Calu3 (cell line): ENCODE results near the gene OR10A5. TPM values are rescaled to one million over a fixed set of nuclear protein-coding genes. Genes with fewer than 3 reads are reported as not detected.

Source experiments
- BruUV-seq: library from RNA; stranded (reverse); fragments of 400-500 nt; replicated peaks from 2 replicates; lab custom pipeline; 2021; lab: Mats Ljungman, UMichigan
- CTCF ChIA-PET: fragments of 300-600 bp; sonication (Branson Sonifier 250); formaldehyde crosslinking; loops from one replicate; lab custom pipeline; 2022; ENCODE audit warnings: antibody characterized with exemption; lab: Charles Lee
- DNase-seq: peaks from one replicate; pipeline ENCODE4 v3.0.0; 2022
- H3K27ac Mint-ChIP-seq: one replicate; pipeline ENCODE4 v1.8.0; 2022; ENCODE audit warnings: mixed read lengths; ENCODE audit not compliant: unreplicated experiment
- H3K27me3 Mint-ChIP-seq: one replicate; pipeline ENCODE4 v1.8.0; 2022; ENCODE audit warnings: mixed read lengths; ENCODE audit not compliant: unreplicated experiment
- H3K36me3 Mint-ChIP-seq: one replicate; pipeline ENCODE4 v1.8.0; 2022; ENCODE audit warnings: mild to moderate bottlenecking, moderate library complexity, mixed read lengths; ENCODE audit not compliant: insufficient read depth, unreplicated experiment
- H3K4me1 Mint-ChIP-seq: one replicate; pipeline ENCODE4 v1.8.0; 2022; ENCODE audit warnings: mild to moderate bottlenecking, low read depth, mixed read lengths; ENCODE audit not compliant: unreplicated experiment
- H3K4me3 Mint-ChIP-seq: one replicate; pipeline ENCODE4 v1.8.0; 2022; ENCODE audit warnings: mild to moderate bottlenecking, low read depth, moderate library complexity, mixed read lengths; ENCODE audit not compliant: unreplicated experiment
- H3K9me3 Mint-ChIP-seq: one replicate; pipeline ENCODE4 v1.8.0; 2022; ENCODE audit warnings: low read depth, mixed read lengths; ENCODE audit not compliant: unreplicated experiment
- intact Hi-C: fragments of 100-400 bp; cut with micrococcal nuclease; formaldehyde crosslinking; loops from one replicate; pipeline ENCODE4 v1.10.0; 2022; ENCODE audit not compliant: unreplicated experiment
- total RNA-seq: library from RNA; stranded (reverse); gene quantifications from 2 replicates; pipeline ENCODE4 v1.2.3, GENCODE V29; 2022
- TF ChIP-seq, protein P1 (sequence below): fragments of 200-600 bp; IDR thresholded peaks from one replicate; pipeline ENCODE4 v1.8.0; 2022; ENCODE audit warnings: antibody characterized with exemption; ENCODE audit not compliant: unreplicated experiment

OR10A5 gene
- total RNA-seq, 1 experiment from 2014 or later, result not detected

DNA sequence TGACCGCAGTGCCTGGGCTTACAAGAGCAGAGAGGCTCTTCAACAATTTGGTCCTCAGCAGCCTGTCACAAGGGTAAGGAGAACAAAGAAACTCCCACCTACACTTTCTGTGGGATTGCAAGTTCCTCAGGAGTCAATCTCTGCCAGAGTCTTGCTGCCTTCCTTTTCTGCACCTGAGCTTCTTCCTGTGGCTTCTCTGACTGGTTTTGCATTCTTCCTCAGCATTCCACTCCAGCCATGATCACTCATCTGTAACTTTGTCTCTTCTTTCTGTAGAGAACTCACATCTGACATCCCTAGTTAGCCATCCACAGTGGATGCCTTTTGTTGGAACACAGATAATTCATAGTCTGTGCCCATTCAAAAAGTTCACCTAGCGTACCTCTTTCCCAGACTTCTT is 31.8 kb upstream of the OR10A5 start:
- Mint-ChIP-seq H3K27me3 (no peaks in the 10 kb centered on the region), H3K4me1 (no peaks in the 10 kb centered on the region), H3K4me3 (no peak overlapping the region), H3K9me3 (peaks cover 2% of the 10 kb centered on the region), H3K36me3 (no peaks in the 10 kb centered on the region), H3K27ac (no peak overlapping the region)
- CTCF ChIA-PET, result no interaction called here
- DNase-seq, result no peak
- no TSS peak for BruUV-seq
- TF ChIP-seq, protein P1, sequence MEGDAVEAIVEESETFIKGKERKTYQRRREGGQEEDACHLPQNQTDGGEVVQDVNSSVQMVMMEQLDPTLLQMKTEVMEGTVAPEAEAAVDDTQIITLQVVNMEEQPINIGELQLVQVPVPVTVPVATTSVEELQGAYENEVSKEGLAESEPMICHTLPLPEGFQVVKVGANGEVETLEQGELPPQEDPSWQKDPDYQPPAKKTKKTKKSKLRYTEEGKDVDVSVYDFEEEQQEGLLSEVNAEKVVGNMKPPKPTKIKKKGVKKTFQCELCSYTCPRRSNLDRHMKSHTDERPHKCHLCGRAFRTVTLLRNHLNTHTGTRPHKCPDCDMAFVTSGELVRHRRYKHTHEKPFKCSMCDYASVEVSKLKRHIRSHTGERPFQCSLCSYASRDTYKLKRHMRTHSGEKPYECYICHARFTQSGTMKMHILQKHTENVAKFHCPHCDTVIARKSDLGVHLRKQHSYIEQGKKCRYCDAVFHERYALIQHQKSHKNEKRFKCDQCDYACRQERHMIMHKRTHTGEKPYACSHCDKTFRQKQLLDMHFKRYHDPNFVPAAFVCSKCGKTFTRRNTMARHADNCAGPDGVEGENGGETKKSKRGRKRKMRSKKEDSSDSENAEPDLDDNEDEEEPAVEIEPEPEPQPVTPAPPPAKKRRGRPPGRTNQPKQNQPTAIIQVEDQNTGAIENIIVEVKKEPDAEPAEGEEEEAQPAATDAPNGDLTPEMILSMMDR, result no peak
- intact Hi-C loops, result no loop called here

DNA sequence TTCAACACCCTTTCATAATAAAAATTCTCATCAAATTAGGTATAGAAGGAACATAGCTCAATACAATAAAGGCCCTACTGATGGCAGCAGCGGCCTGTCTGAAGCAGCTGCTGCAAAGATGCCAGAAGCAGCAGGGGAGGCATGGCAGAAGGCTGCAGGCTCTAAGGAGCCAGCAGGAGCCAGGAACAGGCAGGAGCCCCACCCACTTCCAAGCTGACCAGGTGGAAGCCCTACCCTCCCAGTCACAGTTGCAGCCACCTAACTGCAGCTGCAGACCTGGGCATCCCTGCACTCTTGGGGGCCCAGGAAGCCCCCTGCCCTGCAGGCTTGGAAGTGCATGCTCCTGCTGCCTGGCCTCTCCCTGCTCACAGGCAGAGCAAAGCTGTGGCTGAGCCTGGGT is 27.8 kb upstream of the OR10A5 start:
- Mint-ChIP-seq H3K4me1 (no peaks in the 10 kb centered on the region), H3K27me3 (no peaks in the 10 kb centered on the region), H3K27ac (no peak overlapping the region), H3K4me3 (no peak overlapping the region), H3K36me3 (no peaks in the 10 kb centered on the region), H3K9me3 (peaks cover 2% of the 10 kb centered on the region)
- no TSS peak for BruUV-seq
- DNase-seq, result no peak
- intact Hi-C loops, result no loop called here
- TF ChIP-seq, protein P1, result no peak
- CTCF ChIA-PET, result no interaction called here

DNA sequence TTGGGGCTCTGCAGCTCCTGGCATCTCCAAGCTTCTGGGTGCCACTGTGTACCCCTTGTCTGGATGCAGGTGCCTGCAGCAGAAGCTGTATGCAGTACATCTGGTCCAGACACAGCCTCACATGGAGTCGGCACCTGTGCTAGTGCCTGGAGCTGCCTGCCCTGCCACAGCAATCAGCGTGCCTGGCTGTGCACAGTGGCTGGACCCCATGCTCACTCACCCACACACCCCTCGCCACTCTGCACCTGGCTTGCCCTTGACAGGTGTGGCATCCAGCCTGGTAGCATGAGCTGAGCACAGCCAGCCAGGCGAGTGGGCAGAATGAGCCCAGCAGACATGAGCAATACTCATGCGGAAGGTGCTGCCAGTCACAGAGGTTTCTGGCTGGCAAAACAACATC is 26.5 kb upstream of the OR10A5 start:
- Mint-ChIP-seq H3K27ac (no peak overlapping the region), H3K36me3 (no peaks in the 10 kb centered on the region), H3K4me1 (no peaks in the 10 kb centered on the region), H3K9me3 (no peaks in the 10 kb centered on the region), H3K4me3 (no peak overlapping the region), H3K27me3 (no peaks in the 10 kb centered on the region)
- intact Hi-C loops, result no loop called here
- no peak for DNase-seq
- TF ChIP-seq, protein P1, result no peak
- no TSS peak for BruUV-seq
- CTCF ChIA-PET, result no interaction called here

DNA sequence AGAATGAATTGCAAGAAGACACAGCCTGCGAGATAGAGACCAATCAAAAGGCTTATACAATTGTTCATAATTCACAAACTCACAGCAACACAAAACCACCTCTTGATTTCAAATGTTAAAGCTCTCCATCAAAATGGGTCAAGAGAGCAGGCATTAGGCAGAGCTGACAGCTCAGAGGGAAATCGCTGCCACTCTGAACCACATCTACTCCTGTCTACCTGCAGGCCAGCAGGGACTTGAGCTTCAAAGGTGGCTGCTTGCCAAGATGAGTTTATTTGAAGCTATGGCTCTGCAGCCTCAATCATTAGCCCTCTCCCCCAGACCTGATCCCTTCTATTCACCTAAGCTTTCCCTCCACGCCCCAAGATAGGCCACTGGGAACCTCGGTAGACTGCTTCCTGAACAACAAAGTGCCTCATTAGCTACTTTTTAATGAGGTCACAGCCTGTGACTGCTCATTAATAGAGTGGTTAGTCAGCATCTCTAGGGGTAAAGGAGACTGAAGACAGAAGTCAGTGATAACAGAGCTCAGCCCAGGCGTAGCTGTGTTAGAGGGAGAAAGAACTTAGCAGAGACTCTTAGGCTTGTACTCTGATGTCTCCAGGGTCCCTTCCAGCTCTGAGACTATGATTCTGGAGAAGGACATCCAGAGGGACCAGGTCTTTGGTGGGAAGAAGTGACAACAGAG is 21.2 kb upstream of the OR10A5 start:
- no peaks in the 10 kb centered on the region for H3K36me3 Mint-ChIP-seq
- H3K4me3 Mint-ChIP-seq, result no peak overlapping the region
- no peaks in the 10 kb centered on the region for H3K4me1 Mint-ChIP-seq
- no peak overlapping the region for H3K27ac Mint-ChIP-seq
- H3K9me3 Mint-ChIP-seq, result no peaks in the 10 kb centered on the region
- TF ChIP-seq, protein P1, result no peak
- no peak for DNase-seq
- BruUV-seq, result no TSS peak
- no peaks in the 10 kb centered on the region for H3K27me3 Mint-ChIP-seq
- intact Hi-C loops, result no loop called here
- CTCF ChIA-PET, result interaction anchor here (2.2 kb wide), 1 partner anchor 12 kb away, joined by 7 read pairs; no protein-coding TSS in a partner anchor
